Activated T-cell treated with anti-CD3 and anti-CD28 coated beads, Interleukin-2, amount 50 U/mL, for 48 hours (primary cell): ENCODE measurements around the gene AOPEP.

Source experiments
- DNase-seq, 2 experiments: peaks; one replicate each; pipeline ENCODE4 v3.0.0-alpha.2; 2020

AOPEP gene

DNA sequence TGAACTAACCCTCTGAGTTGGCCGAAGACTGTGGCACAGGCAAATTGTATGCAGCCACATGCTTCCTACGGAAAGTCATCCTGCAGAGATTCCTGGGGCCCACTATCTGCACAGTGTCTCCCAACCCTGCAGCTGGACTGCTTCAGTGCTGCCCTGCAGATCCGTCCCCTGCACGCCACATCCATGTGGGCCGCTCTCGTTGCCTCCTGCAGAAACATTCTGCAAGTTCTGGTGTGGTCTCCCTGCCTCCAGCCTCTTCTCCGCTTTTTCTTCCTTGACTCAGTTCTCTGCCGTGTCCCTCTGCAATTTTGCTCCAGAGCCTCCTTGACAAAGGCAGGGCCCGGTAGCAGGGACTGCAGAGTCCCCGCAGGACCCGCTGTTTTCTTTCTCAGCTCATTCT lies 249.0 kb downstream of the AOPEP start:
- no peak for DNase-seq

DNA sequence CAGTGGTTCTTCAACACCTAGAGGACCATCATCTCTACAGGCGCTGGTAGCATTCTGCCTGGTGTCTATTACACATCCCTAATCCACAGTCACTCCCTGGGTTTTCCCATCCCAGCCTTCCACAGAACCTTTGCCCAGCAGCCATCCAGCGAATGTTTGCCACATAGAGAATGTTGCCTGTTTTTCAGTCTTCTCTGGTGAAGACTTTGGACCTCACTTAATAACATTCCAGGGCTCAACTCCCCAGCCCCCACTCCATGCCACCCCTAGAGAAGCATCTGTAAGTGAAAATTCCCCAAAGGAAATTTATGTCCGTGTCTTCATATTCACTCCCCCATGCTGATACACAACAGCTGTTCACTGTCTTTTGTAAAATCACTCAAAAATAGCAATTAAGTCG lies 249.6 kb downstream of the AOPEP start:
- no peak for DNase-seq

GRCh38 chr9:94977416-94977815 lies 250.9 kb downstream of the AOPEP start:
- DNase-seq = no peak

GRCh38 chr9:94979904-94980507 lies 253.5 kb downstream of the AOPEP start:
- no peak for DNase-seq

DNA sequence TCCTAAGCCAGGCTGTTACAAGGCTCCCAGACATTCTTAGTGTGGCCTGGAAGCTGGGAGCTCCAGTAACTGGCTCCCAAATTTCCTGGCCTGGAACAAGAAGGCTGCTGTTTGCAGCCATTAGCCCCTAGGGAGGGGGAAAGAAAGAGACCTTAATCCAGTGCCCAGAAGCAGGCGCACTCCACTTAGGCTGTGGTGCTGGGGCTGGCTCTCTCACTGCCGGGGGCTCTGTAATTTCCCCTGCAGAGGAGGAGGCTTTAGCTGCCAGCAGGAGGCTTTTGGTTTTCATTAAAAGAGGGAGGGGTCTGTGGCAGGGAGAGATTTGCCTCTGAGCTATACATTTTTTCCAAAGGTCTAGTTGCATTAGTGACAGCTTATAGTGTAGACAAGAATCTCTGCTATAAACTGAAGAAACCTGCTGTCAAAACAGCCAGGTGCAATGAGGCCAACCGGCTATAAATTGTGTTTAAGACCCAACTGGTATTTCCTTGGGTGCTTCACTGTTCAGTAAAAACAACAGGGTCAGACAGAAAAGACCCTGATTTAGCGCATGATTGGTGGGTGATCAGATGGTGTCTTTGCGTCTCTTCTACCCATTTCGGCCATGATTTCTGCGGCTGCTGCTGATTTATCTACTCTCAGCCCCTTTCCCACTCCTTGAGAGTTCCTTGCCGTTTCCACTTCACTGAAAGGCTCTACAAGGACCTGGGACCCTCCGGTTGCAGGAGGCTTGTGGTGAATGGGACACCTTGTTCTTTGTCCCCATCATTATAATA lies 254.6 kb downstream of the AOPEP start:
- no peak for DNase-seq

GRCh38 chr9:94981723-94982090 lies 255.2 kb downstream of the AOPEP start:
- no peak for DNase-seq

GRCh38 chr9:94982211-94982610 lies 255.7 kb downstream of the AOPEP start:
- DNase-seq = no peak

GRCh38 chr9:94983552-94983951 lies 257.1 kb downstream of the AOPEP start:
- DNase-seq = no peak

GRCh38 chr9:94984891-94985476 lies 258.5 kb downstream of the AOPEP start:
- DNase-seq = no peak

DNA sequence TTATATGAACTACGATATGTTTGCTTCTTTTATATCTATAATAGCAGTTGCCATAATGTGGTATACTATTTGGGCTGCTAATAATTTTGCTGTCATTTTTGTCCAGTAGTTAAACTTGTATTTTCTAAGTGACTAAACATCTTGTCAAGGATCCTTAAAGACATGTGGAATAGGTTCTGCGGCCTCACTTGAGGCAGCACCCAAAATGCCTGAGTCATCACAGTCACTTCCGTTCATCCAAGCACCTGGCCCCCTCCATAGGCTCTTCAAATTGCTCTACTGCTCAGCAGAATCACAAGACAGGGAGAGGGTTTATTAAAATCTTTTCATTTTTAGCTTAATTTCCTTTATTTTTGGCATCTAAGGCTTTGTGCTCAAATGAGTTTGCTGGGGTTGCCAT lies 259.1 kb downstream of the AOPEP start:
- no peak for DNase-seq

DNA sequence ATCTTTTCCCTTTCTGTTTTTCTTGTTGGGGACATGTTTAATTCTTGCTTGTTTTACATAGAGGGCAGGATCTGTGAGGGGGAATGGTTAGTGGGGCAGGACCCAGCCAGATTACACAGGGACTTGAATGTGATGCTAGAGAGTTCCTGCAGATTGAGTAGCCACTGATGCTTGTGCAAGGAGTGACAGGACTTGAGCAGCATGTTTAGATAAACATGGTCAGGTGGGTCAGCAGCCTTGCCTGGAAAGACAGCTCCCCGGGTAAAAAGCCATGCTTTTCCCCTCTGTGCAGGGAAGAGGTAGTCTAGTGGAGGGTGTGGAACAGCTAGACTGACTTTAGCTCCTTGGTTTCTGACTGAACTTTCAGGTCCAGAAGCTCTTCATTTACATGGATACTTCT lies 261.2 kb downstream of the AOPEP start:
- no peak for DNase-seq

DNA sequence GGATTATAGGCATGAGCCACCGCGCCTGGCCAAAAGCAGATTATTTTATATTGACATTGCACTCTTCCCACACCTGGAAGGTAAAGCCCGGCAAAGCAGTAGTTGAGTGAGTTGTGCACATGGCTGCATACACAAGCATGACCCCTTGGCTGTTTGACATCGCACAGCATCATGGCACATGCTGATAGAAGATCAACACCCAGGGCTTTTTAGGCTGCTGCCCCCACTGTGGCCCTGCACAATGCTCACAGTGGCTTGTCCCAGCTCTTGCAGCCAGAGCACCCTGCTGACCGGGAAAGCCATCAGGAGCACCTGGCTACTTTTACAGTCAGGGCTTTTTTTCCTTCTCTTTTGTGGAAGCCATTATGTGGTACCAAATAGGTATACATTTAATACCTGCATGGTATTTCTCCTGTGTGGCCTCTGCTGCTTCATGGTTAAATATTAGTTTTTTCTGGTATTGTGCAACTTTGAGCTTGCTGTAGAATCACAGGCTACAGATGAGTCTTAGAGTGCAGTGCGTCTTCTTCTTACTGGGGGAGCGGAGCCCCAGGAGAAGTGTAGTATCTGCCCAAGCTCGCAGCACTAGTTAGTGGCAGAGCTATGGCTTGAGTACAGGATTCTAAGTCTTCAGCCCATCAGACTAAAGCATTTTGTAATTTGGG lies 264.5 kb downstream of the AOPEP start:
- DNase-seq = no peak

- no peak for DNase-seq
Observed at GRCh38 chr9:94991961-94992907, 265.7 kb downstream of the AOPEP start.

- no peak for DNase-seq
Observed at GRCh38 chr9:94993160-94993820, 266.8 kb downstream of the AOPEP start.

- DNase-seq = no peak
Observed at GRCh38 chr9:94993821-94994165, 267.3 kb downstream of the AOPEP start.

GRCh38 chr9:94995048-94995693 lies 268.7 kb downstream of the AOPEP start:
- no peak for DNase-seq

GRCh38 chr9:94996641-94997040 lies 270.1 kb downstream of the AOPEP start:
- no peak for DNase-seq

GRCh38 chr9:94997727-94998126 lies 271.2 kb downstream of the AOPEP start:
- DNase-seq = no peak

DNA sequence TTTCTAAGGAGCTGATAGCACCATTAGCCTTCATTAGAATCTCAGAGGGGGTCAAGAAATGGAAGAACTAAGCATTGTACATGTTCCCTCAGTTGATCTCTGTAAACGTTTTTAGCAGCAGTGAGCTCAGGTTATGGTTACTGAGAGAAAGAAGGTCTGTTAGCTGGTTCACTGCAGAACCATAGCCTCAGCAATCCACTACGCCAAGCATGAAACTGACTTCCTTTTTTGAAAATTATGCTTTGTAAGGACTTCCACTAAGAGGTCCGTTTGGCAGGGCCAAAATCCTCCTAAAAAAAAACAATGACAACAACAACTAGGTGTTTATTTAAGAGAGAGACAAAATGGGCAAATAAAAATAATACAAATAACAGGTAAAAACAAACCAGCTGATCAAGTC lies 273.3 kb downstream of the AOPEP start:
- no peak for DNase-seq

DNA sequence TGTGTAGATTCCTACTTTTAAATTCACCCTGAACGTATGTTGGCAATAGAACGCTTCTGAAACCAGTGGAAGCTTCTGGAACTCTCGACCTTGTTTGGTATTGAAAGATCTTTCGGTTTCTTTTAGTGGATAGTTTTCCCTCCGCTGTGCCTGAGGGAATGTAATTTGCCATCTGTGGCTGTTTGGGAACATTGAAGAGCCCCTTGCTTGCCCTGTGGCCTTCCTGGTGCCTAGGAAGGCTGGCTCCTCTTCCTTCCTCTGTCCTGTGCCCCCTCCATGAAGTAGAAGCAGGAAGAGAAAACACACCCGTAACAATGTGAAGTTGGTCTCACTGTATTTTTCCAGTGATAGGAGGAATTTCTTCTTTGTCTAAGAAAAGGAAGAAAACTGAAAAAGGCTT lies 274.3 kb downstream of the AOPEP start:
- no peak for DNase-seq

- no peak for DNase-seq
Observed at GRCh38 chr9:95001720-95002119, 275.2 kb downstream of the AOPEP start.
